Activated CD4-positive, alpha-beta memory T cell treated with anti-CD3 and anti-CD28 coated beads, Interleukin-2, amount 10 ng/mL, durations not matched to agents 7 days and 5 days (primary cell): ENCODE results near the gene CSRP3. TPM values are rescaled to one million over a fixed set of nuclear protein-coding genes. Genes with fewer than 3 reads are reported as not detected.

Experiments used
- total RNA-seq, 2 experiments: library from RNA; stranded (reverse); gene quantifications; one replicate each; pipeline ENCODE4 v1.2.3, GENCODE V29; 2021

CSRP3 gene
- total RNA-seq, 2 experiments from 2014 or later, result not detected

Other genes with a start within 250 kb of the CSRP3 start
- gene MRGPRX2, start 141.3 kb downstream of the CSRP3 start, total RNA-seq, result not detected
- gene ZDHHC13, start 84.8 kb downstream of the CSRP3 start, total RNA-seq, result 10 to 100 TPM; 26.7 to 26.8 TPM
- 10 to 100 TPM; 37.3 to 40.8 TPM for gene E2F8, start 39.0 kb upstream of the CSRP3 start, total RNA-seq